K562 (cell line): Measurements from ENCODE around the gene GAS2L1. TPM values are rescaled to one million over a fixed set of nuclear protein-coding genes. Genes with fewer than 3 reads are reported as not detected.

Source experiments
- ATAC-seq: fragments of 200-7000 bp; cut with Tn5 transposase; 3 replicates; pipeline ENCODE4 v1.9.1; 2020; ENCODE audit warnings: moderate library complexity
- BruUV-seq: library from RNA; stranded (reverse); fragments of 400-500 nt; replicated peaks from 2 replicates; lab custom pipeline; 2021; lab: Mats Ljungman, UMichigan
- CTCF ChIA-PET: fragments of 300-600 bp; formaldehyde crosslinking; extraction: SDS; loops from one replicate; lab custom pipeline; 2021; ENCODE audit warnings: low intra/inter-chr PET ratio; lab: Yijun Ruan, JAX
- POLR2A ChIA-PET: fragments of 300-600, 350-650 bp; sonication (Branson Sonifier 250); formaldehyde crosslinking; extraction: SDS; loops from one replicate; lab custom pipeline; 2021; ENCODE audit warnings: antibody characterized with exemption, inconsistent platforms; lab: Yijun Ruan, JAX
- DNase-seq, 4 experiments: peaks; one replicate each; pipeline versions ENCODE4 v3.0.0 to v3.0.0-alpha.2; 2011 to 2018; ENCODE audit warnings: low spot score in 3 of 4, mixed read lengths in 3 of 4; ENCODE audit errors: extremely low read depth in 1 of 4
- FAIRE-seq: peaks from 2 replicates; lab custom pipeline; 2011; peaks lifted over from hg19 to GRCh38; lab: Jason Lieb, UNC
- H2AFZ ChIP-seq: 2 replicates; pipeline ENCODE4 v1.6.0; 2011; ENCODE audit warnings: low read depth, low read length, control low read depth, inconsistent platforms
- H3K27ac ChIP-seq: fragments of 200-600 bp; 3 replicates; pipeline ENCODE4 v1.8.0; 2011; ENCODE audit warnings: low read depth, mild to moderate bottlenecking, control low read depth, inconsistent platforms, low read length, moderate library complexity, mixed read lengths; ENCODE audit errors: extremely low read depth
- H3K27me3 ChIP-seq, 2 experiments: fragments of 300-600 bp in 1 of 2; 2 replicates in 1 of 2; 3 replicates in 1 of 2; pipeline versions ENCODE4 v1.6.0 to v1.8.0; 2011; ENCODE audit warnings: inconsistent platforms in 2 of 2, low read length in 2 of 2, mild to moderate bottlenecking in 1 of 2, mixed read lengths in 1 of 2, moderate library complexity in 1 of 2; ENCODE audit not compliant: control insufficient read depth in 2 of 2, insufficient read depth in 2 of 2
- H3K36me3 ChIP-seq: fragments of 300-600 bp; 3 replicates; pipeline ENCODE4 v1.8.0; 2011; ENCODE audit warnings: mild to moderate bottlenecking, low read length, inconsistent platforms; ENCODE audit not compliant: control insufficient read depth, insufficient read depth
- H3K4me1 ChIP-seq, 2 experiments: fragments of 200-600 bp in 1 of 2; replicated peaks in 1 of 2; 2 replicates in 1 of 2; 3 replicates in 1 of 2; pipeline versions ENCODE4 v1.5.1 to v1.8.0; 2011; ENCODE audit warnings: inconsistent platforms in 2 of 2, low read length in 2 of 2, mild to moderate bottlenecking in 1 of 2, mixed read lengths in 1 of 2, moderate library complexity in 1 of 2; ENCODE audit not compliant: control insufficient read depth in 2 of 2, insufficient read depth in 2 of 2
- H3K4me2 ChIP-seq: 2 replicates; pipeline ENCODE4 v1.6.1; 2011; ENCODE audit warnings: low read length, control low read depth, inconsistent platforms, mixed read lengths; ENCODE audit not compliant: insufficient read depth
- H3K4me3 ChIP-seq: fragments of 200-600 bp; sonication (generic), shearing (Covaris generic); 2 replicates; pipeline ENCODE4 v1.5.1; 2016; ENCODE audit warnings: control low read depth, inconsistent platforms
- H3K79me2 ChIP-seq: fragments of 200-600 bp; 3 replicates; pipeline ENCODE4 v1.8.0; 2011; ENCODE audit warnings: low read length, inconsistent platforms; ENCODE audit not compliant: control insufficient read depth, insufficient read depth
- H3K9ac ChIP-seq, 2 experiments: 2 replicates each; pipeline versions ENCODE4 v1.6.0 to v1.6.1; 2011; ENCODE audit warnings: low read depth in 2 of 2, low read length in 2 of 2, control low read depth in 1 of 2, inconsistent platforms in 1 of 2, mild to moderate bottlenecking in 1 of 2, mixed read lengths in 1 of 2; ENCODE audit not compliant: insufficient read depth in 1 of 2
- H3K9me1 ChIP-seq: one replicate; pipeline ENCODE4 v1.6.0; 2011; ENCODE audit warnings: inconsistent platforms, mild to moderate bottlenecking, low read length, moderate library complexity; ENCODE audit not compliant: control insufficient read depth, insufficient read depth
- H3K9me3 ChIP-seq: replicated peaks from 2 replicates; pipeline ENCODE4 v1.5.1; 2011; ENCODE audit warnings: low read depth, low read length, inconsistent platforms; ENCODE audit not compliant: control insufficient read depth, insufficient read depth
- H4K20me1 ChIP-seq: replicated peaks from 2 replicates; pipeline ENCODE4 v1.6.1; 2011; ENCODE audit warnings: low read length, inconsistent platforms, mixed read lengths; ENCODE audit not compliant: control insufficient read depth, insufficient read depth
- CBX2 ChIP-seq: fragments of 200-600 bp; sonication (generic); IDR thresholded peaks from one replicate; pipeline ENCODE4 v1.6.1; 2012; ENCODE audit warnings: mild to moderate bottlenecking, low read length, inconsistent platforms; ENCODE audit not compliant: insufficient read depth, poor library complexity, severe bottlenecking
- COPS2 ChIP-seq: fragments of 450-650 bp; conservative IDR thresholded peaks from 2 replicates; pipeline ENCODE4 v1.6.1; 2016; ENCODE audit warnings: mild to moderate bottlenecking, moderate library complexity
- EWSR1 ChIP-seq: fragments of 450-650 bp; IDR thresholded peaks from 2 replicates; pipeline ENCODE4 v1.6.1; 2018; ENCODE audit warnings: borderline replicate concordance, mild to moderate bottlenecking, low read depth, moderate library complexity; ENCODE audit not compliant: partially characterized antibody
- KDM4B ChIP-seq, 2 experiments: fragments of 450-650 bp in 1 of 2; sonication (generic) in 1 of 2; IDR thresholded peaks; 2 replicates each; pipeline ENCODE4 v1.6.1; 2016 to 2017; ENCODE audit warnings: borderline replicate concordance in 2 of 2, antibody characterized with exemption in 1 of 2, low read depth in 1 of 2, mild to moderate bottlenecking in 1 of 2
- STAT5B ChIP-seq: fragments of 250-450 bp; sonication (Bioruptor Pico); IDR thresholded peaks from 2 replicates; pipeline ENCODE4 v1.8.0; 2021; ENCODE audit warnings: mild to moderate bottlenecking, inconsistent platforms
- ZBED1 ChIP-seq: IDR thresholded peaks from 2 replicates; pipeline ENCODE4 v1.6.1; 2014
- ZNF316 ChIP-seq: fragments of 450-650 bp; IDR thresholded peaks from 2 replicates; pipeline ENCODE4 v1.6.1; 2016
- ZNF79 ChIP-seq: fragments of 250-450 bp; sonication (Bioruptor Pico); IDR thresholded peaks from 2 replicates; pipeline ENCODE4 v1.4.0; 2020; ENCODE audit warnings: low read depth, mild to moderate bottlenecking, moderate library complexity
- WGBS: fragments of 100-300 bp; shearing (Covaris generic); methylation state at CpG from one replicate; pipeline ENCODE4 v1.1.6; 2016; ENCODE audit warnings: low coverage, mixed read lengths; ENCODE audit not compliant: insufficient coverage; ENCODE audit errors: missing lambda C conversion rate; 5-methylcytosine and 5-hydroxymethylcytosine counted together
- in situ Hi-C: fragments of 300-500 bp; cut with MboI; formaldehyde crosslinking; loops from 4 replicates; pipeline ENCODE4 v1.15.0; 2018; ENCODE audit warnings: inconsistent platforms, mixed read lengths
- intact Hi-C: fragments of 100-400 bp; cut with micrococcal nuclease; formaldehyde crosslinking; loops from 2 replicates; pipeline ENCODE4 v1.14.2; 2022
- polyA plus RNA-seq, 8 experiments: library from polyadenylated mRNA; depleted of rRNA in 4 of 8; stranded (reverse) in 5 of 8; unstranded in 3 of 8; fragments of >200 nt; fragmentation: Nextera tagmentation in 2 of 8; fragmentation: Illumina TruSeq in 1 of 8; extraction: Ambion mirVana in 2 of 8; extraction: Trizol in 1 of 8; gene quantifications; 2 replicates each; pipeline versions ENCODE4 v1.2.1 to v1.2.3, GENCODE V29; 2011 to 2014; ENCODE audit warnings: inconsistent platforms in 1 of 8, missing spikeins in 1 of 8
- total RNA-seq, 7 experiments: library from RNA; depleted of rRNA in 6 of 7; stranded (reverse); fragments of >200 nt in 6 of 7; fragmentation: Illumina TruSeq in 2 of 7; extraction: Trizol in 2 of 7; gene quantifications; 2 replicates each; pipeline versions ENCODE4 v1.2.1 to v1.2.3, GENCODE V29; 2011 to 2021; ENCODE audit warnings: low replicate concordance in 1 of 7
- TF ChIP-seq, protein P1 (sequence below): sonication (generic); formaldehyde crosslinking; IDR thresholded peaks from 2 replicates; pipeline ENCODE4 v1.8.0; 2022; ENCODE audit warnings: missing genetic modification reagents, mild to moderate bottlenecking, moderate library complexity, borderline replicate concordance
- TF ChIP-seq, protein P2 (sequence below): fragments of 200-800 bp; sonication (Bioruptor generic); IDR thresholded peaks from 2 replicates; pipeline ENCODE4 v1.6.1; 2017; ENCODE audit warnings: missing genetic modification characterization, missing compliant biosample characterization
- TF ChIP-seq, protein P3 (sequence below): sonication (generic); formaldehyde crosslinking; IDR thresholded peaks from 2 replicates; pipeline ENCODE4 v1.8.1; 2023; ENCODE audit warnings: mild to moderate bottlenecking, missing genetic modification reagents
- TF ChIP-seq, protein P4 (sequence below): fragments of 250-450 bp; sonication (Bioruptor Pico); IDR thresholded peaks from 2 replicates; pipeline ENCODE4 v1.8.0; 2021; ENCODE audit warnings: moderate library complexity, mild to moderate bottlenecking, inconsistent platforms
- TF ChIP-seq, protein P5 (sequence below), 2 experiments: fragments of 450-650 bp; conservative IDR thresholded peaks; 2 replicates each; pipeline ENCODE4 v1.6.1; 2017; ENCODE audit warnings: mild to moderate bottlenecking in 2 of 2, moderate library complexity in 2 of 2

Gene GAS2L1
- total and polyA plus RNA-seq, 9 of the 15 experiments (the other 6 are each of a cell fraction or from before 2014, with no cell fraction given): 0.56 to 19.7 (median 3.2) TPM

DNA sequence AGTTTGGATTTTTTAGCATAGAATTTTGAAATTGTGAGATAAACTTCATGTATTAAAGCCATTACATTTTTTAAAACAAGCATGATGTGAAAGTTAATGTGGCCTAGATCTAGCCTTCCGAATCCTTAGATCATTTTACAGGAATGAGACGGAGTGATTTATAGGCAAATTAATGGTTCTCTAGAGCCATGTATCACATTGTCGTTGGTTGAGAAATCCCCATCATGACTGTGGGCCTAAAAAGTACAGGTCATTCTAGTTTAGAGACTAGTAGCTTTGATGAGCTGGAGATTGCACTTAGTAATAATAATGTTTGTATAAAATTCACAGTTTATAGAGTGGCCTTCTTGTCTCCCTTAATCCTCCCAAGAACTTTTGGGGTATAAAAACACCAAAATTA, 31.3 kb upstream of the GAS2L1 start:
- DNase-seq (no peak), ATAC-seq (no peak), FAIRE-seq (no peak)
- no peak overlapping the region for H3K9ac ChIP-seq
- peaks cover 6% of the 10 kb centered on the region for H3K9me1 ChIP-seq
- peaks cover 93% of the 10 kb centered on the region for H3K79me2 ChIP-seq
- intact Hi-C loops: no loop called here
- H3K9me3 ChIP-seq: no peaks in the 10 kb centered on the region
- no peak for TF ChIP-seq COPS2
- TF ChIP-seq ZNF316: no peak
- TF ChIP-seq ZBED1: no peak
- no peak for TF ChIP-seq CBX2
- TF ChIP-seq, protein P1, sequence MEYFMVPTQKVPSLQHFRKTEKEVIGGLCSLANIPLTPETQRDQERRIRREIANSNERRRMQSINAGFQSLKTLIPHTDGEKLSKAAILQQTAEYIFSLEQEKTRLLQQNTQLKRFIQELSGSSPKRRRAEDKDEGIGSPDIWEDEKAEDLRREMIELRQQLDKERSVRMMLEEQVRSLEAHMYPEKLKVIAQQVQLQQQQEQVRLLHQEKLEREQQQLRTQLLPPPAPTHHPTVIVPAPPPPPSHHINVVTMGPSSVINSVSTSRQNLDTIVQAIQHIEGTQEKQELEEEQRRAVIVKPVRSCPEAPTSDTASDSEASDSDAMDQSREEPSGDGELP: no peak
- TF ChIP-seq, protein P2, sequence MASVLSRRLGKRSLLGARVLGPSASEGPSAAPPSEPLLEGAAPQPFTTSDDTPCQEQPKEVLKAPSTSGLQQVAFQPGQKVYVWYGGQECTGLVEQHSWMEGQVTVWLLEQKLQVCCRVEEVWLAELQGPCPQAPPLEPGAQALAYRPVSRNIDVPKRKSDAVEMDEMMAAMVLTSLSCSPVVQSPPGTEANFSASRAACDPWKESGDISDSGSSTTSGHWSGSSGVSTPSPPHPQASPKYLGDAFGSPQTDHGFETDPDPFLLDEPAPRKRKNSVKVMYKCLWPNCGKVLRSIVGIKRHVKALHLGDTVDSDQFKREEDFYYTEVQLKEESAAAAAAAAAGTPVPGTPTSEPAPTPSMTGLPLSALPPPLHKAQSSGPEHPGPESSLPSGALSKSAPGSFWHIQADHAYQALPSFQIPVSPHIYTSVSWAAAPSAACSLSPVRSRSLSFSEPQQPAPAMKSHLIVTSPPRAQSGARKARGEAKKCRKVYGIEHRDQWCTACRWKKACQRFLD (CRISPR knock-in tag): no peak
- TF ChIP-seq STAT5B (CRISPR knock-in tag): no peak
- TF ChIP-seq, protein P3, sequence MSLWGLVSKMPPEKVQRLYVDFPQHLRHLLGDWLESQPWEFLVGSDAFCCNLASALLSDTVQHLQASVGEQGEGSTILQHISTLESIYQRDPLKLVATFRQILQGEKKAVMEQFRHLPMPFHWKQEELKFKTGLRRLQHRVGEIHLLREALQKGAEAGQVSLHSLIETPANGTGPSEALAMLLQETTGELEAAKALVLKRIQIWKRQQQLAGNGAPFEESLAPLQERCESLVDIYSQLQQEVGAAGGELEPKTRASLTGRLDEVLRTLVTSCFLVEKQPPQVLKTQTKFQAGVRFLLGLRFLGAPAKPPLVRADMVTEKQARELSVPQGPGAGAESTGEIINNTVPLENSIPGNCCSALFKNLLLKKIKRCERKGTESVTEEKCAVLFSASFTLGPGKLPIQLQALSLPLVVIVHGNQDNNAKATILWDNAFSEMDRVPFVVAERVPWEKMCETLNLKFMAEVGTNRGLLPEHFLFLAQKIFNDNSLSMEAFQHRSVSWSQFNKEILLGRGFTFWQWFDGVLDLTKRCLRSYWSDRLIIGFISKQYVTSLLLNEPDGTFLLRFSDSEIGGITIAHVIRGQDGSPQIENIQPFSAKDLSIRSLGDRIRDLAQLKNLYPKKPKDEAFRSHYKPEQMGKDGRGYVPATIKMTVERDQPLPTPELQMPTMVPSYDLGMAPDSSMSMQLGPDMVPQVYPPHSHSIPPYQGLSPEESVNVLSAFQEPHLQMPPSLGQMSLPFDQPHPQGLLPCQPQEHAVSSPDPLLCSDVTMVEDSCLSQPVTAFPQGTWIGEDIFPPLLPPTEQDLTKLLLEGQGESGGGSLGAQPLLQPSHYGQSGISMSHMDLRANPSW (CRISPR knock-in tag): no peak
- TF ChIP-seq, protein P4, sequence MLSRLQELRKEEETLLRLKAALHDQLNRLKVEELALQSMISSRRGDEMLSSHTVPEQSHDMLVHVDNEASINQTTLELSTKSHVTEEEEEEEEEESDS: no peak
- TF ChIP-seq, protein P5, sequence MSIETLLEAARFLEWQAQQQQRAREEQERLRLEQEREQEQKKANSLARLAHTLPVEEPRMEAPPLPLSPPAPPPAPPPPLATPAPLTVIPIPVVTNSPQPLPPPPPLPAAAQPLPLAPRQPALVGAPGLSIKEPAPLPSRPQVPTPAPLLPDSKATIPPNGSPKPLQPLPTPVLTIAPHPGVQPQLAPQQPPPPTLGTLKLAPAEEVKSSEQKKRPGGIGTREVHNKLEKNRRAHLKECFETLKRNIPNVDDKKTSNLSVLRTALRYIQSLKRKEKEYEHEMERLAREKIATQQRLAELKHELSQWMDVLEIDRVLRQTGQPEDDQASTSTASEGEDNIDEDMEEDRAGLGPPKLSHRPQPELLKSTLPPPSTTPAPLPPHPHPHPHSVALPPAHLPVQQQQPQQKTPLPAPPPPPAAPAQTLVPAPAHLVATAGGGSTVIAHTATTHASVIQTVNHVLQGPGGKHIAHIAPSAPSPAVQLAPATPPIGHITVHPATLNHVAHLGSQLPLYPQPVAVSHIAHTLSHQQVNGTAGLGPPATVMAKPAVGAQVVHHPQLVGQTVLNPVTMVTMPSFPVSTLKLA (conservative IDR thresholded peaks at IDR 0.05): no peak
- no peak for TF ChIP-seq KDM4B (IDR thresholded peaks at IDR 0.05; ENCODE audit: borderline replicate concordance in 2 of 2, low read depth in 1 of 2)
- TF ChIP-seq EWSR1: no peak
- TF ChIP-seq ZNF79 (CRISPR knock-in tag): no peak
- WGBS: 88% methylated on average over 3 of the region's 3 CpGs
- H3K27me3 ChIP-seq: no peaks in the 10 kb centered on the region
- no peak overlapping the region for H3K27ac ChIP-seq
- H3K36me3 ChIP-seq: peaks cover 100% of the 10 kb centered on the region
- no peak overlapping the region for H3K4me3 ChIP-seq
- H3K4me2 ChIP-seq: no peak overlapping the region
- ChIA-PET POLR2A (no interaction called here), CTCF (no interaction called here)
- peaks cover 37% of the 10 kb centered on the region for H4K20me1 ChIP-seq
- H3K4me1 ChIP-seq: peaks cover 0 to 13% of the 10 kb centered on the region in 2 experiments; a peak in 3 of 5 replicates
- BruUV-seq: no TSS peak
- in situ Hi-C loops: no loop called here
- H2AFZ ChIP-seq: no peak overlapping the region
